Tongue (tissue), 3 donors: Measurements from ENCODE around the gene STON2. TPM values are rescaled to one million over a fixed set of nuclear protein-coding genes. Genes with fewer than 3 reads are reported as not detected.
A peak's percentile ranks its signal among the peaks of the same experiment; 100 is the strongest.

ENCODE experiments used
- DNase-seq: peaks from one replicate; pipeline ENCODE4 v3.0.0-alpha.2; 2015
- small RNA-seq: library from RNA; depleted of rRNA; stranded (forward); fragments of <200 nt; gene quantifications from one replicate; pipeline ENCODE3, GENCODE V24; 2014; ENCODE audit warnings: low replicate concordance
- total RNA-seq: library from RNA; depleted of rRNA; stranded (reverse); fragments of >200 nt; gene quantifications from one replicate; pipeline ENCODE4 v1.2.3, GENCODE V29; 2014

STON2 gene
- total RNA-seq, 1 donor from 2014 or later = 91.2 TPM

- DNase-seq = peak; percentile 99
Measured at GRCh38 chr14:81220830-81221578, 179.1 kb downstream of the STON2 start, which contains the start of gene GTF2A1. TSS of gene GTF2A1 (minus strand) at chr14:81220959. CDS start at chr14:81220518, 441 bp downstream.

- no peak for DNase-seq
Measured at GRCh38 chr14:81220580-81220829, 179.6 kb downstream of the STON2 start.

GRCh38 chr14:81219759-81220579 lies 180.2 kb downstream of the STON2 start:
- no peak for DNase-seq

- peak; percentile 99 for DNase-seq
Measured at GRCh38 chr14:81219210-81219758, 180.8 kb downstream of the STON2 start.

- peak; percentile 51 for DNase-seq
Measured at GRCh38 chr14:81211844-81212243, 188.3 kb downstream of the STON2 start.

Small RNA genes lying within 50 kb of the gene (small RNA-seq; reads per million reads assigned to genes)
- gene DYNLL1P1 (not detected), gene DYNLL1P2 (not detected)

Other genes with a start within 250 kb of the STON2 start
- gene GTF2A1, start 179.4 kb downstream of the STON2 start, total RNA-seq = 31.9 TPM
- gene SEL1L, start 133.5 kb upstream of the STON2 start, total RNA-seq = 56.5 TPM